ENCODE measurements around the gene PRKCE.
"Not testable (repeated sequence)": the region's sequence is repeated elsewhere in the genome, so short reads cannot be mapped to it uniquely, and the experiment has no call there.

Gene PRKCE

DNA sequence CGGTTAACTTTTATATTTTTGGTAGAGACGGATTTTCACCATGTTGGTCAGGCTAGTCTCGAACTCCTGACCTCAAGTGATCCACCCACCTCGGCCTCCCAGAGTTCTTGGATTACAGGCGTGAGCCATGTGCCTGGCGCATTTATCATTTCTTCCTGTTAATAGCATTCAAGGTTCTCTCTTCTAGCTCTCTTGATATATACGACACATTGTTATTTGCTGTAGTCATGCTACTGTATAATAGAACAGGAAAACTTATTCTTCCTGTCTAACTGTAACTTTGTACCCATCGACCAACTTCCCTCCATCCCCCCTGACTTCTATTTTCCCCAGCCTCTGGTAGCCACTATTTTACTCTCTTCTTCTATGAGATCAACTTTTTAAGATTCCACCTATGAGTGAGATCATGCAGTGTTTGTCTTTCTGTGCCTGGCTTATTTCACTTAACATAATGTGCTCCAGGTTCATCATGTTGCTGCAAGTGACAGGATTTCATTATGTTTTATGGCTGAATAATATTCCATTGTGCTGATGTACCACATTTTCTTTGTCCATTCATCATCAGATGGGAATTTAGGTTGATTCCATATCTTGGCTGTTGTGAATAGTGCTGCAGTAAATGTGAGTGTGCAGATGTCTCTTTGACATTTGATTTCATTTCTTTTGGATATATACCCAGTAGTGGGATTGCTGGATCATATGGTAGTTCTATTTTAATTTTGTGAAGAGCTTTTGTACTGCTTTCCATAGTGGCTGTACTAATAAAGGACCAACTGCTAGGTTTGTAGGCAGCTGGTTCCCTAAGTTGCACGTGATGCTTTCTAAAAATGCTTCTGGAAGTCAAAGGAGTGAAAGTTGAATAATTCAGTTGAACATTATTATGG lies 205.2 kb downstream of the PRKCE start:
- DNase-seq (ENCODE audit: extremely low read depth, low read depth) = no peak
- TF ChIP-seq, protein P1, sequence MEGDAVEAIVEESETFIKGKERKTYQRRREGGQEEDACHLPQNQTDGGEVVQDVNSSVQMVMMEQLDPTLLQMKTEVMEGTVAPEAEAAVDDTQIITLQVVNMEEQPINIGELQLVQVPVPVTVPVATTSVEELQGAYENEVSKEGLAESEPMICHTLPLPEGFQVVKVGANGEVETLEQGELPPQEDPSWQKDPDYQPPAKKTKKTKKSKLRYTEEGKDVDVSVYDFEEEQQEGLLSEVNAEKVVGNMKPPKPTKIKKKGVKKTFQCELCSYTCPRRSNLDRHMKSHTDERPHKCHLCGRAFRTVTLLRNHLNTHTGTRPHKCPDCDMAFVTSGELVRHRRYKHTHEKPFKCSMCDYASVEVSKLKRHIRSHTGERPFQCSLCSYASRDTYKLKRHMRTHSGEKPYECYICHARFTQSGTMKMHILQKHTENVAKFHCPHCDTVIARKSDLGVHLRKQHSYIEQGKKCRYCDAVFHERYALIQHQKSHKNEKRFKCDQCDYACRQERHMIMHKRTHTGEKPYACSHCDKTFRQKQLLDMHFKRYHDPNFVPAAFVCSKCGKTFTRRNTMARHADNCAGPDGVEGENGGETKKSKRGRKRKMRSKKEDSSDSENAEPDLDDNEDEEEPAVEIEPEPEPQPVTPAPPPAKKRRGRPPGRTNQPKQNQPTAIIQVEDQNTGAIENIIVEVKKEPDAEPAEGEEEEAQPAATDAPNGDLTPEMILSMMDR (IDR thresholded peaks at IDR 0.05; ENCODE audit: low read depth, low read length) = no peak

DNA sequence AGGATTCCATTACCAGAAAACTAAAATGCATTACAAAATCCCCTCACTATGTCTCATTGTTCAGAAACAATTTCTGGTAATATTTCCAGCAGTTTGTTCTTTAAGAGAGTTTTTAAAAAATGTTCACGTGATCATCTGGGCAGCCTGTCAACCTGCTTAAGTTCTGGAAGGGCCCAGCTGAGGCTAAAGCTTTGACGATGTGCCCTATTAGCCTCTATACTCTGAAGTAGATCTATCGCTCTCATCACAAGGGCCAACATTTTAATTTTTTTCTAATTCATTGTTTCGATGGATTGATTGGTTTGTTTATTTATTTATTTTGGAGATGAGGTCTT lies 205.8 kb downstream of the PRKCE start:
- DNase-seq (ENCODE audit: extremely low read depth, low read depth) = no peak
- TF ChIP-seq, protein P1 (IDR thresholded peaks at IDR 0.05; ENCODE audit: low read depth, low read length) = no peak

DNA sequence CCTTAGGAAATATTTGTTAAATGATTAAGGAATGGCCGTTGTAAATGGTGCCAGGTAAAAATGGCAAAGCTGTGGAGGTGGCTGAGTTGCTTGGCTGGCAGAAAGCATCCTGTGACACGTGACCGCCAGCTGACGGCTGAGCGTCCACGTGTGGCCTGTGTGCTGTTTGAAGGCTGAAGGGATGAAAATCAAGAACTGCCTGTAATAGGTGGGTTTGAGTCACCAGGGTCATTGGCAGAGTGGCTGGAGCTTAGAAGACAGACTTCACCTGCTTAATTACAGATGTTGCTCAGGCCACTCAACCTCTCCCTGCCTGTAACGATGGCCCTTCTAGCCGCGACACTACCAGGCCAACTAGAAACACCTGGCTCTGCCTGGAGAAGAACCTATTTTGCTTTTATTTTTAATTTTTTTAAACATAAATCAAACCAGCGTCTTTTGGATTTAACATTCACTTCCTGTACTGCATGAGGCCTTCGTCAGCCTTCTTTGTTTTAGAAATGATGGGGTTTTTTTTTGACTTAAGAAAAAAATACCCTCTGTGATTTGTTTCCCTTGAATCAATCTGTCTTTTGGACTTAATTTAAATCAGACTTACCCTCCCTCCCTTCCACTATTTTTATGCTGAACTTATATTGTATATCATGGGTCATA lies 206.5 kb downstream of the PRKCE start:
- TF ChIP-seq, protein P1 (IDR thresholded peaks at IDR 0.05; ENCODE audit: low read depth, low read length) = no peak
- no peak for DNase-seq (ENCODE audit: extremely low read depth, low read depth)

DNA sequence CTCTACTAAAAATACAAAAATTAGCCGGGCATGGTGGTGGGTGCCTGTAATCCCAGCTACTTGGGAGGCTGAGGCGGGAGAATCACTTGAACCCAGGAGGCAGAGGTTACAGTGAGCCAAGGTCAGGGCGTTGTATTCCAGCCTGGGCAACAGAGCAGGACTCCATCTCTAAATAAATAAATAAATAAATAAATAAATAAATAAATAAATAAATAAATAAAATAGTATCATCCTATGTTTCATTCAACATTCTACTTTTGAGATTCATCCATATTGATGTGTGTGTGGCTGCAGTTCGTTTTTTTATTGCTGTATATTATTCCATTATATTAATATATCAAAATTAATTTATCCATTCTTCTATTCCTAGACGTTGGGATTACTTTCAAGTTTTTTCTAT lies 207.4 kb downstream of the PRKCE start:
- DNase-seq (ENCODE audit: extremely low read depth, low read depth) = not testable (repeated sequence)

DNA sequence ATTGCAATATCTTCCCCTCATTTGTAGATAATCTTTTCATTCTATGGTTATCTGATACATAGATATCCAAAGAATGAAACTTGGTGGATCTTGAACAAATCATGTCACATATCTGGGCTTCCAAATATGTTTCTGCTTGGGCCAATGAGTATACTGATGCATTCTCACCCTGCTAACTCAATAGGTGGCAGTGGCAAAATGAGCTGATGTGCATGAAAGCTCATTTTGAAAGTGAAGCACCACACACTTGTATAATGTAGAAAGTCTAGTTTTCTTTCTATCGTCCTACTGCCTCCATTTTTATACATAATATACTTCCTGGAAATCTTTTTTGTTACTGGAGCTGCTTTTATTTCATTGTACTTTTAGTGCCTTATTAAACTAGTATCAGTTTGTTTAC lies 208.2 kb downstream of the PRKCE start:
- no peak for DNase-seq (ENCODE audit: extremely low read depth, low read depth)
- TF ChIP-seq, protein P1 (IDR thresholded peaks at IDR 0.05; ENCODE audit: low read depth, low read length) = no peak

DNA sequence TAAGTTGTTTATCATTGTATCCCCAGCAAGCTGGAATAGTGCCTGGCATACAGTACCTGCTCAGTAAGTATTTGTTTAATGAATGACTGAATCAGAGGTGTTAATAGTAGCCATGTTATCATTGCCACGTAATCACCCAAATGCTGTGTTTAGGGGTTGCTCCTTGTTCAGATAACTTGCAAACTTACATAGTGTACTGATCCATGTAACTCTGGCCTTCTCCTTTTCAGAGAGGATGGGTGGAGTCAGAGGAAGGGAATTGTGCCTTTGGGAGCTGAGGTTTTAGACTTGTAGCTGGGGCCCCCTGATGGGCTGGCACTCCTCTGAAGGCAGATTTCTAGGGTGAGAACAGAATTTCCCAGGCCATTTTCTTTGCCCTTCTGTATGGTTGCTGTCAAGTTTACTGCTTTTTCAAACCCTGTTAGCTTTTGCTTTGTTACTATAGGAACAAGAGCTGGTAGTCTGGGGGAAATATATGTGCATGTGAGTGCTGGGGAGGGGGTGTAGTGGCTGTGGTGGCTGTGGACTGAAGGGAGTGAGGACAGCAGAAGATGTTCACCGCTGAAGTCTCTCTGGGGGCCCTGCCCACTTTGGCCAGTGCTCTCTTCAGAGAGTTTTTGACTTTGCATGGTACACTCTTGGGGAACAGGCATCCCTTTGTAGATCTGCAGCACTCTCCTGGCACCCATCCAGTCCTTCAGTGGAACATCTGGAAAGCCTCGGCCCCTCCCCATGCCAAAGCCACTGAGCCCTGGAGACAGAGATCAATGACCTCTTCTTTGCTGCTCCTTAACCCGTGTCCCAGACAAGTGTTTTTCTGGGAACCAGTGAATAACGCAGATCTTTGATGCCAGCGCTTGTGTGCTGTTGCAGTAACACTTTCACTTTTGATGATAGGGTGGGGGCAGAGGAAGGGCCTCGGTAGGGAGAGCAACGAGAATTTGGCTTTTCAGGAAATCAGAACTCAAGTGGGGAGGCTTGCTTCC lies 209.0 kb downstream of the PRKCE start:
- peak; percentile 55 for DNase-seq (ENCODE audit: extremely low read depth, low read depth)

DNA sequence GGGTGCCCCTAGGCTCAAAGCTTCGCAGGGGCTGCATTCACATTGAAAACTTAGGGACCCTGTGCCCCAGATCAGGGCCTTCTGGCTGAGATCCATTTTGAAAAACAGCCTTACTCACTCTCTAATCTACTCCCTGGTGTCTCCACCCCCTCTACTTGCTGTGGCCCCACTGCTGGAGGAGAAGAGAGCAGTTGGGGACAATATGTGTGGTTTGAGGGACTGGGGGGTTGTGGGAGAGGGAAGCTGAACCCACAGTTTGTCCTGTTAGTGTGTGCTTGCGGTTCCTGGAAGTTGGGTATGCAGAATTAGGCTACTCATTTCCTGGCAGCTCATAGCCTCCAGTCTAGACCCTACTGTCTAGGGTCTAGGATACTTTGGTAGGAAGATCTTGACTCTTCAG lies 211.4 kb downstream of the PRKCE start:
- TF ChIP-seq, protein P1 (IDR thresholded peaks at IDR 0.05; ENCODE audit: low read depth, low read length) = no peak

More for the DNA sequence above, 209.0 kb downstream of the PRKCE start:
- TF ChIP-seq, protein P1 (IDR thresholded peaks at IDR 0.05; ENCODE audit: low read depth, low read length) = peak; percentile 35

More for the DNA sequence above, 211.4 kb downstream of the PRKCE start:
- no peak for DNase-seq (ENCODE audit: extremely low read depth, low read depth)

Data from AG09319 (cell line).